Common myeloid progenitor, CD34-positive (primary cell): ENCODE measurements around the gene ARHGAP31.
"Not testable (repeated sequence)": the region's sequence is repeated elsewhere in the genome, so short reads cannot be mapped to it uniquely, and the experiment has no call there.

ENCODE experiments used
- CTCF ChIA-PET: fragments of 350-600 bp; sonication (Branson Sonifier 250); formaldehyde crosslinking; loops from one replicate; lab custom pipeline; 2021; ENCODE audit warnings: antibody characterized with exemption; lab: Charles Lee
- POLR2A ChIA-PET: fragments of 350-600 bp; sonication (Branson Sonifier 250); formaldehyde crosslinking; loops from one replicate; lab custom pipeline; 2021; ENCODE audit warnings: antibody characterized with exemption; lab: Charles Lee
- DNase-seq, 3 donors: peaks; one replicate each; pipeline versions ENCODE4 v3.0.0 to v3.0.0-alpha.2; 2013
- H3K27ac ChIP-seq, 2 experiments: 1 replicate in 1 of 2; 2 replicates in 1 of 2; pipeline ENCODE4 v1.7.0; 2013; ENCODE audit warnings: inconsistent platforms in 2 of 2, low read length in 2 of 2, mild to moderate bottlenecking in 2 of 2, low read depth in 1 of 2, moderate library complexity in 1 of 2; ENCODE audit not compliant: severe bottlenecking in 2 of 2, insufficient read depth in 1 of 2, poor library complexity in 1 of 2
- H3K27me3 ChIP-seq, 5 experiments: replicated peaks in 2 of 5; 1 replicate in 3 of 5; 2 replicates in 2 of 5; pipeline versions ENCODE4 v1.6.1 to v1.7.0; 2013; ENCODE audit warnings: low read length in 4 of 5, mild to moderate bottlenecking in 2 of 5, moderate library complexity in 2 of 5, inconsistent platforms in 1 of 5; ENCODE audit not compliant: insufficient read depth in 5 of 5, control insufficient read depth in 4 of 5
- H3K36me3 ChIP-seq, 4 experiments: 1 replicate in 2 of 4; 2 replicates in 2 of 4; pipeline versions ENCODE4 v1.6.1 to v1.7.0; 2013; ENCODE audit warnings: low read length in 3 of 4, control low read depth in 1 of 4, mild to moderate bottlenecking in 1 of 4; ENCODE audit not compliant: control insufficient read depth in 4 of 4, insufficient read depth in 4 of 4
- H3K4me1 ChIP-seq, 4 experiments: 1 replicate in 3 of 4; 2 replicates in 1 of 4; pipeline versions ENCODE4 v1.6.1 to v1.7.1; 2013; ENCODE audit warnings: low read length in 3 of 4, mild to moderate bottlenecking in 3 of 4, control low read depth in 1 of 4, inconsistent platforms in 1 of 4, moderate library complexity in 1 of 4; ENCODE audit not compliant: control insufficient read depth in 4 of 4, insufficient read depth in 4 of 4; ENCODE audit errors: control extremely low read depth in 1 of 4
- H3K4me3 ChIP-seq, 7 experiments: 1 replicate in 4 of 7; 2 replicates in 3 of 7; pipeline versions ENCODE4 v1.5.1 to v1.7.0; 2013; ENCODE audit warnings: mild to moderate bottlenecking in 7 of 7, low read length in 6 of 7, moderate library complexity in 6 of 7, inconsistent platforms in 2 of 7, low read depth in 2 of 7, control low read depth in 1 of 7; ENCODE audit not compliant: insufficient read depth in 4 of 7, control insufficient read depth in 1 of 7; ENCODE audit errors: extremely low read depth in 1 of 7
- H3K9me3 ChIP-seq, 5 experiments: 1 replicate in 4 of 5; 2 replicates in 1 of 5; pipeline versions ENCODE4 v1.6.1 to v1.7.1; 2013; ENCODE audit warnings: low read length in 4 of 5, mild to moderate bottlenecking in 2 of 5, inconsistent platforms in 1 of 5, low read depth in 1 of 5, moderate library complexity in 1 of 5; ENCODE audit not compliant: control insufficient read depth in 4 of 5, insufficient read depth in 2 of 5; ENCODE audit errors: control extremely low read depth in 1 of 5
- WGBS: methylation state at CpG from one replicate; pipeline ENCODE4 v1.1.5; 2013; ENCODE audit not compliant: insufficient coverage; 5-methylcytosine and 5-hydroxymethylcytosine counted together

Gene ARHGAP31

DNA sequence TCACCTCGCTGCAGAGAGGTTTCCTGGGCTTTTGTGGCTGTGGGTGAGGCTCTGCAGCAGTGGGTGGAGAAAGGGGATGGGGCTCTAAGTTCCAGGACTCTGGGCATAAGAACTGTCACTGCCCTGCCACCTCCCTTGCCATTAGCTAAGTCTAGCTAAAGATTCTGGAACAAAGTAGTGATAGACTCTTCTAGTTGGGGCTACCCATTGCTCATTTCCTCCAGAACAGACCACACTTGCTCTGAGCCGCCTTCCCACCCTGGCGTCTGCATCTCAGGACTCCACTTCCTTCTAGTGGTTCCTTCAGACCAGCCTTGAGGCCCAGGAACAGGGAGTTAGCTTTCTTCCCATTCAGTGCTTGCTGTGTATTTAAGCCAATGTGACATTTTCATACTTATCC, 7.5 kb downstream of the ARHGAP31 start:
- POLR2A ChIA-PET = no interaction called here
- peak in 2 of 3 donors; percentile 24 to 32 for DNase-seq
- 30% methylated on average over 3 of the region's 3 CpGs for WGBS
- no peak overlapping the region for H3K4me3 ChIP-seq
- no peaks in the 10 kb centered on the region for H3K36me3 ChIP-seq
- H3K4me1 ChIP-seq = peaks cover 5 to 53% (median 29%) of the 10 kb centered on the region in 4 experiments
- no peaks in the 10 kb centered on the region for H3K9me3 ChIP-seq
- CTCF ChIA-PET = interaction anchor here (1.0 to 2.0 kb wide), 3 partner anchors 14 to 21 kb away, joined by 3 to 6 read pairs (median 4); no protein-coding TSS in a partner anchor
- H3K27ac ChIP-seq = no peak overlapping the region
- no peaks in the 10 kb centered on the region for H3K27me3 ChIP-seq

DNA sequence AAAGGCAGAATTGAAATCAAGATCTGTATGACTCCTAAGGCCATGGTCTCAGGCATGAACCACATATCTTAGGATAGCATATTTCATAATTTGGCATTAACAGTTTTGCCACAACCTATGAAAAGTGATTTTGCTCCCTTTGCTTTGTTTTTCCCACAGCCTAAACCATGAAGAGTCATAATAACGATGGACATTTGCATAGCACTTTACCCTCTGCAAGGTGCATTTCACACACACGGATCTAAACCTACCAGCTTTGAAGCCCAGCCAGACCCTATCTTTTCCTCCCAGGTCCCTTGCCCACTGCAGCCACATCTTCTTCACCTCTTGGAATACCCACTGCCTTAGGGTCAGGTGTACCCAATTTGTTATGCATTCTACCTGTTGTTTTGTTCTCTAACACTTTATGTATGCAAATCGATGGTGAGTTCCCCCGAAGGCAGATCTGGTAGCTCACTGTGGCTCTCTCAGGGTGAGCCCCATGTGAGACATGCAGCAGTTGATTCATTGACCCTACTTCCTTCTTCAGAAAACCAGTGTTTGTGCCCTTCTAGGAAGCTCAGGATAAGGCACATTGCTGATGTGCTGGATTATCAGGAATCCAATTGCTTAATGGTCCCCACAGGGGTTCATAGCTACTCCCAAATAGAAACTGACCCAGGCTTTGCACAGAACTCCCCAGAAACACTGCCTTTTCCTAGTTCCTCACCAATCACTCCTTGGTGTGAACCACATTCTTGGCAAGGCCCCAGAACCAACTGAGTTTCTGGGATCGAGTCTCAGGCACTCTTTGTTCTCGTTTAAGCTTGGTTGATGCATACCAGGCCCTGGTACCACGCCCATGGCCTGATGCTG, 8.7 kb downstream of the ARHGAP31 start:
- Histone ChIP-seq H3K4me3 (no peak overlapping the region), H3K4me1 (peaks cover 5 to 42% (median 25%) of the 10 kb centered on the region in 4 experiments), H3K36me3 (no peaks in the 10 kb centered on the region), H3K27me3 (no peaks in the 10 kb centered on the region), H3K9me3 (no peaks in the 10 kb centered on the region), H3K27ac (no peak overlapping the region)
- 54% methylated on average over 6 of the region's 7 CpGs for WGBS
- no peak for DNase-seq
- ChIA-PET POLR2A (no interaction called here), CTCF (interaction anchor here (0.8 to 5.2 kb wide), 5 partner anchors 7 to 28 kb away, joined by 3 to 24 read pairs (median 4); partner anchors contain the start of gene ARHGAP31)

DNA sequence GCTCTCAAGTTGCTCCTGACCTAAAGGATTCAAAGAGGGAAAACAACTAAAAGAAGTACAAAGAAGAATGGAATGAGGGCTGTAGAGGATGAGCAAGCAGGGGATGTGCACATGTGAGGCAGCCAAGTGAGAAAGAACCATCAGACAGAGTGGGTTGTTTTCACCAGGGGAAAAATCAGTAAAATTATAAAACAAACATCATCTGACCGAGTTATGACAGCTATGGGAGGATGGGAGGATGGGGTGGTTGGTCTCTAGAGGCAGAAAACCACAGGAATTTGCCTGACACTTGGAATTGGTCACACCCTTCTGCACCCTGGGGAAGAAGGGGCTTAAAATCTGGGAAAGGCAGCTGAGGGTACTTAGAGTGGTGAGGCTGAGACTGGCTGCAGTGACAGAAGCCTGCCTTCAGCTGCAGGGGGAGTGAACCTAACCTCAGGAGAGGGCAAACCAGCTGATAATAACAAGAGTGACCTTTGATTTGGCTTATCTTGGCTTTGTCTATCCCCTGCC, 10.1 kb downstream of the ARHGAP31 start:
- Histone ChIP-seq H3K27me3 (no peaks in the 10 kb centered on the region), H3K27ac (no peak overlapping the region), H3K4me1 (peaks cover 5 to 30% (median 19%) of the 10 kb centered on the region in 4 experiments), H3K9me3 (no peaks in the 10 kb centered on the region), H3K36me3 (no peaks in the 10 kb centered on the region), H3K4me3 (no peak overlapping the region)
- no peak for DNase-seq
- POLR2A ChIA-PET = interaction anchor here (1.9 to 2.6 kb wide), 2 partner anchors 10 to 18 kb away, joined by 6 to 7 read pairs; partner anchors contain the start of gene ARHGAP31
- CTCF ChIA-PET = interaction anchor here (0.9 to 5.2 kb wide), 7 partner anchors 9 to 384 kb away, joined by 3 to 24 read pairs (median 3); partner anchors contain the start of gene ARHGAP31
- no CpG with 5 or more reads among the region's 1 CpG for WGBS

DNA sequence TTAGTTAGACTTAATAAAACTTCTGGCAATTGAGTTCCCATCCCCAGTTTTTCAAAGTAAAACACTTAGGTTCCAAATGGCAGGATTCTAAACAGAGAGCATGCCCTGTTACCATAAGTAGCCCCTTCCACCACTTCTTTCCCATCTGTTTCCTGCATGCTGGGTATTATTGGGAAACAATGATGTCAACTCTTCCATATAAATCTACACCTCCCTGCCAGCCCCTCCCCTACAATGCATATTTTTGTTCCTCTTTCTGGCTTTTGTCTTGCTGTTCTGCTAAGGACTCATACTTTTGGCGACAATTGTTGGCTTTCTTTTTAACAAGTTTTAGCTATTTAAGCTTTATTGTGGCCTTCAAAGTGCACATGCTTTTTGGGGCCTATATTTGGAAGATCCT, 11.1 kb downstream of the ARHGAP31 start:
- H3K9me3 ChIP-seq = no peaks in the 10 kb centered on the region
- POLR2A ChIA-PET = interaction anchor here (1.9 to 2.6 kb wide), 2 partner anchors 11 to 17 kb away, joined by 6 to 7 read pairs; partner anchors contain the start of gene ARHGAP31
- CTCF ChIA-PET = interaction anchor here (1.2 to 5.2 kb wide), 6 partner anchors 10 to 45 kb away, joined by 3 to 24 read pairs (median 4); partner anchors contain the start of gene ARHGAP31
- H3K4me3 ChIP-seq = peak overlapping the region in 1 of 7 experiments; percentile 40
- H3K4me1 ChIP-seq = peaks cover 5 to 34% (median 19%) of the 10 kb centered on the region in 4 experiments
- H3K36me3 ChIP-seq = no peaks in the 10 kb centered on the region
- H3K27me3 ChIP-seq = no peaks in the 10 kb centered on the region
- 40% methylated on average over 1 of the region's 1 CpG for WGBS
- no peak overlapping the region for H3K27ac ChIP-seq
- DNase-seq = peak in 2 of 3 donors; percentile 61 to 68

DNA sequence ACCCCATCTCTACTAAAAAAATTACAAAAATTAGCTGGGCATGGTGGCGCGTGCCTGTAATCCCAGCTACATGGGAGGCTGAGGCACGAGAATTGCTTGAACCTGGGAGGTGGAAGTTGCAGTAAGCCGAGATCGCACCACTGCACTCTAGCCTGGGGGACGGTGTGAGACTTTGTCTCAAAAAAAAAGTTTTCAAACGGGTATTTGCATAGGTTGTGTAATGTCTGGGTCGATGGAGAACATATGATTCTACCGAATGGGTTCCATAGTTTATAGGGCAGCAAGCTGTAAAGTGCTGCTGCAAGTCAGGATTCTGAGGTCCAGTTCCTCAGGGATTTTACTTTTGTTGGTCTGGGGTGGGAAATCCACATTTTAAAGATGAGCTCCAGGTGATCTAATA, 12.2 kb downstream of the ARHGAP31 start:
- ChIA-PET POLR2A (interaction anchor here (0.6 to 2.6 kb wide), 2 partner anchors 12 kb away, joined by 4 to 7 read pairs; partner anchors contain the start of gene ARHGAP31), CTCF (interaction anchor here (0.6 to 5.2 kb wide), 5 partner anchors 9 to 35 kb away, joined by 3 to 24 read pairs (median 5); partner anchors contain the start of gene ARHGAP31)
- not testable (repeated sequence) for DNase-seq, H3K27ac ChIP-seq, H3K9me3 ChIP-seq, H3K27me3 ChIP-seq, H3K4me3 ChIP-seq, H3K36me3 ChIP-seq
- peaks cover 5 to 36% (median 15%) of the 10 kb centered on the region in 4 experiments for H3K4me1 ChIP-seq
- WGBS = 97% methylated on average over 7 of the region's 9 CpGs

DNA sequence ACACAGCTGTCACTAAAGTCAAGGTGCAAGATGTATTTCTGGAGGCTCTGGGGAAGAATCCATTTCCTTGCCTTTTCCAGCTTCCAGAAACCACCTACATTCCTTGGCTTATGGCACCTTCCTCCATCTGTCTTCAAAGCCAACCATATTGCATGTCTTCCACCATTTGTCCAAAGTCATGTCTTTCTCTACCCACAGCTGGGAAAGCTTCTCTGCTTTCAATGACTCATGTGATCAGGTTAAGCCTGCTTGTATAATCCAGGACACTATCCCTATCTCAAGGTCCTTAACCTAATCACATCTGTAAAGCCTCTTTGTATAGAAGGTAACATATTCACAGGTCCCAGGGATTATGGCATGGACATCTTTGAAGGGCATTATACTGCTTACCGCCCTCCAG, 14.2 kb downstream of the ARHGAP31 start:
- ChIA-PET POLR2A (no interaction called here), CTCF (no interaction called here)
- Histone ChIP-seq H3K27me3 (no peaks in the 10 kb centered on the region), H3K9me3 (no peaks in the 10 kb centered on the region), H3K4me3 (no peak overlapping the region), H3K4me1 (peaks cover 0 to 26% (median 5%) of the 10 kb centered on the region in 4 experiments), H3K36me3 (no peaks in the 10 kb centered on the region), H3K27ac (no peak overlapping the region)
- no peak for DNase-seq
- 100% methylated on average over 1 of the region's 1 CpG for WGBS
